HCT116 (cell line): ENCODE data around the gene LTBP4. TPM values are rescaled to one million over a fixed set of nuclear protein-coding genes. Genes with fewer than 3 reads are reported as not detected.
"Not testable (repeated sequence)": the region's sequence is repeated elsewhere in the genome, so short reads cannot be mapped to it uniquely, and the experiment has no call there.

Source experiments
- ATAC-seq: fragments of 200-7000 bp; cut with Tn5 transposase; 2 replicates; pipeline ENCODE4 v1.9.1; 2020; ENCODE audit warnings: mild to moderate bottlenecking, moderate library complexity
- BruUV-seq: library from RNA; stranded (reverse); fragments of 400-500 nt; replicated peaks from 2 replicates; lab custom pipeline; 2021; lab: Mats Ljungman, UMichigan
- CTCF ChIA-PET: fragments of 300-600 bp; sonication (Branson Sonifier 250); formaldehyde crosslinking; loops from one replicate; lab custom pipeline; 2021; ENCODE audit warnings: antibody characterized with exemption; lab: Charles Lee
- POLR2A ChIA-PET: fragments of 300-600, 350-600 bp; sonication (Branson Sonifier 250); formaldehyde crosslinking; loops from one replicate; lab custom pipeline; 2021; ENCODE audit warnings: antibody characterized with exemption; lab: Charles Lee
- RAD21 ChIA-PET, 2 experiments: fragments of 300-600 bp; sonication (Branson Sonifier 250); formaldehyde crosslinking; loops; one replicate each; lab custom pipeline; 2023; ENCODE audit warnings: low total read pairs in 2 of 2; ENCODE audit not compliant: uncharacterized antibody in 2 of 2, unreplicated experiment in 2 of 2, low non-redundant PET in 1 of 2; lab: Charles Lee
- DNase-seq: peaks from one replicate; pipeline ENCODE4 v3.0.0-alpha.2; 2010; ENCODE audit warnings: low read depth, low spot score
- H2AFZ ChIP-seq: fragments of 200-600 bp; shearing (Covaris generic), sonication (generic); 2 replicates; pipeline ENCODE4 v1.6.1; 2017; ENCODE audit warnings: low read depth, mixed run types, mixed read lengths, antibody characterized with exemption, low read length; ENCODE audit not compliant: poor library complexity, severe bottlenecking
- H3K27ac ChIP-seq: 2 replicates; pipeline ENCODE4 v1.5.1; 2012; ENCODE audit warnings: low read depth, low read length
- H3K27me3 ChIP-seq: fragments of 200-600 bp; sonication (generic); 2 replicates; pipeline ENCODE4 v1.6.1; 2016; ENCODE audit warnings: mixed run types, low read length, mixed read lengths; ENCODE audit not compliant: insufficient read depth
- H3K36me3 ChIP-seq, 2 experiments: fragments of 200-500 bp in 1 of 2; fragments of 200-600 bp in 1 of 2; sonication (Bioruptor generic) in 1 of 2; sonication (generic) in 1 of 2; 2 replicates each; pipeline versions ENCODE4 v1.5.1 to v1.6.1; 2014 to 2016; ENCODE audit warnings: low read length in 2 of 2, inconsistent platforms in 1 of 2, mixed read lengths in 1 of 2, mixed run types in 1 of 2; ENCODE audit not compliant: insufficient read depth in 2 of 2, control insufficient read depth in 1 of 2
- H3K4me1 ChIP-seq, 2 experiments: fragments of 200-600 bp in 1 of 2; sonication (generic) in 1 of 2; 2 replicates each; pipeline versions ENCODE4 v1.5.1 to v1.6.1; 2012 to 2017; ENCODE audit warnings: low read length in 2 of 2, inconsistent platforms in 1 of 2, mild to moderate bottlenecking in 1 of 2, mixed read lengths in 1 of 2, mixed run types in 1 of 2, moderate library complexity in 1 of 2; ENCODE audit not compliant: insufficient read depth in 2 of 2, control insufficient read depth in 1 of 2
- H3K4me2 ChIP-seq: fragments of 200-600 bp; sonication (generic); 2 replicates; pipeline ENCODE4 v1.6.1; 2017; ENCODE audit warnings: mixed run types, low read length, mixed read lengths
- H3K4me3 ChIP-seq, 2 experiments: fragments of 200-600 bp in 1 of 2; sonication (generic) in 1 of 2; replicated peaks in 1 of 2; 2 replicates each; pipeline ENCODE4 v1.5.1; 2011 to 2016; ENCODE audit warnings: low read length in 2 of 2, control low read depth in 1 of 2, low read depth in 1 of 2, mild to moderate bottlenecking in 1 of 2, mixed read lengths in 1 of 2, mixed run types in 1 of 2
- H3K79me2 ChIP-seq: fragments of 200-600 bp; sonication (generic); 2 replicates; pipeline ENCODE4 v1.6.1; 2017; ENCODE audit warnings: mild to moderate bottlenecking, mixed run types, low read length, moderate library complexity, mixed read lengths; ENCODE audit not compliant: insufficient read depth
- H3K9ac ChIP-seq: fragments of 200-600 bp; sonication (generic); 2 replicates; pipeline ENCODE4 v1.6.1; 2016; ENCODE audit warnings: low read length, mixed read lengths
- H3K9me2 ChIP-seq: fragments of 200-600 bp; sonication (generic), shearing (Covaris generic); 2 replicates; pipeline ENCODE4 v1.6.1; 2017; ENCODE audit warnings: mixed run types, mild to moderate bottlenecking, moderate library complexity; ENCODE audit not compliant: insufficient read depth
- H3K9me3 ChIP-seq, 2 experiments: fragments of 200-500 bp in 1 of 2; fragments of 200-600 bp in 1 of 2; sonication (Bioruptor generic) in 1 of 2; sonication (generic) in 1 of 2; 2 replicates each; pipeline ENCODE4 v1.6.1; 2014 to 2017; ENCODE audit warnings: low read length in 2 of 2, mixed read lengths in 2 of 2, inconsistent platforms in 1 of 2, low read depth in 1 of 2, mild to moderate bottlenecking in 1 of 2, mixed run types in 1 of 2, moderate library complexity in 1 of 2; ENCODE audit not compliant: control insufficient read depth in 1 of 2, insufficient read depth in 1 of 2
- H4K20me1 ChIP-seq: fragments of 200-600 bp; sonication (generic), shearing (Covaris generic); 2 replicates; pipeline ENCODE4 v1.6.1; 2017; ENCODE audit warnings: mixed run types, mild to moderate bottlenecking, moderate library complexity; ENCODE audit not compliant: insufficient read depth
- CEBPB ChIP-seq: IDR thresholded peaks from 2 replicates; pipeline ENCODE4 v1.6.1; 2012; ENCODE audit warnings: low read depth
- POLR2AphosphoS5 ChIP-seq: IDR thresholded peaks from 2 replicates; pipeline ENCODE4 v1.6.1; 2011; ENCODE audit warnings: mild to moderate bottlenecking, low read depth, low read length, moderate library complexity
- intact Hi-C: fragments of 100-400 bp; cut with micrococcal nuclease; formaldehyde crosslinking; loops from 2 replicates; pipeline ENCODE4 v1.10.0; 2022
- total RNA-seq: library from RNA; stranded (reverse); gene quantifications from one replicate; pipeline ENCODE4 v1.2.1, GENCODE V29; 2021; ENCODE audit not compliant: unreplicated experiment

LTBP4 gene
- total RNA-seq, 1 experiment from 2014 or later, result 310 TPM

GRCh38 chr19:40624369-40625153 is 23.4 kb downstream of the LTBP4 start:
- H2AFZ ChIP-seq, H3K27me3 ChIP-seq, DNase-seq, H3K9me2 ChIP-seq, H3K79me2 ChIP-seq, H4K20me1 ChIP-seq, H3K4me3 ChIP-seq, H3K9ac ChIP-seq, H3K9me3 ChIP-seq, intact Hi-C loops, BruUV-seq: not testable (repeated sequence)
- Histone ChIP-seq H3K4me2 (peak overlapping the region; percentile 55), H3K27ac (0 out of 2 replicates have a peak overlapping the region, but pooled peaks have one; percentile 55), H3K4me1 (peaks cover 14 to 20% of the 10 kb centered on the region in 2 experiments), H3K36me3 (peaks cover 26 to 35% of the 10 kb centered on the region in 2 experiments; a peak in 3 of 4 replicates)
- ChIA-PET RAD21 (interaction anchor here in 1 of 2 experiments (1.0 kb wide), 1 partner anchor 20 kb away, joined by 3 read pairs; no protein-coding TSS in a partner anchor), POLR2A (interaction anchor here (0.7 kb wide), 1 partner anchor 320 kb away, joined by 3 read pairs; no protein-coding TSS in a partner anchor), CTCF (interaction anchor here (1.2 kb wide), 1 partner anchor 319 kb away, joined by 4 read pairs; no protein-coding TSS in a partner anchor)
- ATAC-seq, result peak; percentile 5; the same call in 1 of the 2 replicates

GRCh38 chr19:40625406-40626120 is 24.4 kb downstream of the LTBP4 start:
- BruUV-seq, result no TSS peak
- no peaks in the 10 kb centered on the region for H3K27me3 ChIP-seq
- H3K9me2 ChIP-seq, result no peaks in the 10 kb centered on the region
- H4K20me1 ChIP-seq, result no peaks in the 10 kb centered on the region
- no peaks in the 10 kb centered on the region for H3K9me3 ChIP-seq
- no peak for ATAC-seq
- peaks cover 3% of the 10 kb centered on the region; the same call in 1 of the 2 replicates for H3K79me2 ChIP-seq
- H3K9ac ChIP-seq, result no peak overlapping the region
- intact Hi-C loops, result no loop called here
- H3K27ac ChIP-seq, result no peak overlapping the region
- ChIA-PET CTCF (no interaction called here), RAD21 (no interaction called here), POLR2A (interaction anchor here (0.7 kb wide), 1 partner anchor 321 kb away, joined by 3 read pairs; no protein-coding TSS in a partner anchor)
- DNase-seq, result no peak
- no peak overlapping the region for H3K4me3 ChIP-seq
- TF ChIP-seq CEBPB (no peak), POLR2AphosphoS5 (0 out of 2 replicates have a peak, but pooled peaks have one; percentile 1)
- no peak overlapping the region for H3K4me2 ChIP-seq
- peaks cover 14 to 20% of the 10 kb centered on the region in 2 experiments for H3K4me1 ChIP-seq
- peaks cover 21 to 31% of the 10 kb centered on the region in 2 experiments; a peak in 3 of 4 replicates for H3K36me3 ChIP-seq
- no peak overlapping the region for H2AFZ ChIP-seq
